AG04449 (cell line): Measurements from ENCODE around the gene THAP12.
A peak's percentile ranks its signal among the peaks of the same experiment; 100 is the strongest.

ENCODE experiments used
- CTCF ChIA-PET: fragments of 350-600 bp; formaldehyde crosslinking; extraction: SDS; loops from one replicate; lab custom pipeline; 2021; ENCODE audit warnings: antibody characterized with exemption; lab: Yijun Ruan, JAX
- POLR2A ChIA-PET: fragments of 400-600, 350-600 bp; formaldehyde crosslinking; extraction: SDS; loops from one replicate; lab custom pipeline; 2020; ENCODE audit warnings: antibody characterized with exemption, inconsistent platforms; lab: Yijun Ruan, JAX
- DNase-seq: peaks from one replicate; pipeline ENCODE4 v3.0.0-alpha.2; 2010; ENCODE audit warnings: low read depth, low spot score
- H3K4me3 ChIP-seq: 2 replicates; pipeline ENCODE4 v1.5.1; 2011; ENCODE audit warnings: low read depth, mild to moderate bottlenecking, control low read depth, low read length
- CTCF ChIP-seq: IDR thresholded peaks from one replicate; pipeline ENCODE4 v1.5.1; 2011; ENCODE audit warnings: mild to moderate bottlenecking, moderate library complexity, low read length, control low read depth, inconsistent platforms; ENCODE audit not compliant: insufficient read depth; ENCODE audit errors: missing control alignments

The THAP12 gene

GRCh38 chr11:76348348-76348747, 32.6 kb downstream of the THAP12 start:
- ChIA-PET POLR2A (no interaction called here), CTCF (interaction anchor here (0.9 to 1.8 kb wide), 2 partner anchors 29 to 177 kb away, joined by 3 to 5 read pairs; no protein-coding TSS in a partner anchor)
- H3K4me3 ChIP-seq, result no peak overlapping the region
- TF ChIP-seq CTCF, result no peak
- no peak for DNase-seq

- ChIA-PET POLR2A (no interaction called here), CTCF (interaction anchor here (1.4 kb wide), 1 partner anchor 139 kb away, joined by 4 read pairs; no protein-coding TSS in a partner anchor)
- no peak overlapping the region for H3K4me3 ChIP-seq
- DNase-seq, result no peak
- TF ChIP-seq CTCF, result no peak
These were observed 33.5 kb downstream of the THAP12 start for GRCh38 chr11:76347466-76347865.

- H3K4me3 ChIP-seq, result no peak overlapping the region
- CTCF ChIA-PET, result interaction anchor here (0.9 to 3.8 kb wide), 3 partner anchors 9 to 174 kb away, joined by 3 to 19 read pairs (median 6); no protein-coding TSS in a partner anchor
- POLR2A ChIA-PET, result no interaction called here
- TF ChIP-seq CTCF, result no peak
- DNase-seq, result peak; percentile 47
These were observed 41.7 kb downstream of the THAP12 start for GRCh38 chr11:76339221-76339620.

- POLR2A ChIA-PET, result no interaction called here
- CTCF ChIA-PET, result interaction anchor here (1.7 to 3.8 kb wide), 2 partner anchors 19 to 175 kb away, joined by 6 to 19 read pairs; no protein-coding TSS in a partner anchor
- no peak for TF ChIP-seq CTCF
- no peak for DNase-seq
- H3K4me3 ChIP-seq, result no peak overlapping the region
These were observed 43.0 kb downstream of the THAP12 start for GRCh38 chr11:76337923-76338322.

- ChIA-PET CTCF (interaction anchor here (3.8 kb wide), 1 partner anchor 19 kb away, joined by 19 read pairs; no protein-coding TSS in a partner anchor), POLR2A (no interaction called here)
- TF ChIP-seq CTCF, result no peak
- no peak for DNase-seq
- no peak overlapping the region for H3K4me3 ChIP-seq
These were observed 43.5 kb downstream of the THAP12 start for GRCh38 chr11:76337469-76337868.

- H3K4me3 ChIP-seq, result no peak overlapping the region
- CTCF ChIA-PET, result interaction anchor here (0.5 to 1.0 kb wide), 2 partner anchors 18 to 99 kb away, joined by 3 to 4 read pairs; no protein-coding TSS in a partner anchor
- DNase-seq, result no peak
- TF ChIP-seq CTCF, result no peak
- POLR2A ChIA-PET, result no interaction called here
These were observed 44.3 kb downstream of the THAP12 start for GRCh38 chr11:76336597-76336996.
